ENCODE results near the gene HDAC4. TPM values are rescaled to one million over a fixed set of nuclear protein-coding genes. Genes with fewer than 3 reads are reported as not detected.

HDAC4 gene
- total RNA-seq, 1 experiment from 2014 or later = 32.0 TPM

DNA sequence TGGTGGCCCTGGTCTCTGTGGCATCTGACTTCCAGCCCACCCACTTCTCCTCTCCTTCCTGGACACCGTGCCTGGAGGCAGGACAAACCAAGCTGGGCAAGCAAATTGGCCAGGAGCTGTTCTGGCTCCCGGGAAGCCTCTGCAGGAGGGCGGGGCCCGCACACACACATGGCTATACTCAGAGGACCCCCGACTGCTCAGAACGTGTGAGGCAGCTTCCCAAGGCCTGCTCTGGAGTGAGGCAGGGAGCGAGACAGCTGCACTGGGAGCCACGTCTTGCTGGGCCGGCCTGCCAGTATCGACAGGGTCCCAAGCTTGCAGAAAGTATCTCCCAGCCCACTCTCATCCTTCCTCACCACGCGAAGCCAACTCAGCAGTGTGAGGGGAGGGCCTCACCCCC, 295.6 kb downstream of the HDAC4 start:
- Histone ChIP-seq H4K5ac (ENCODE audit: insufficient read length, low read depth, low read length) (no peak overlapping the region), H3K79me1 (ENCODE audit: insufficient read depth, low read depth, low read length, poor library complexity, severe bottlenecking) (no peaks in the 10 kb centered on the region), H2BK15ac (ENCODE audit: low read depth, low read length) (no peak overlapping the region), H3K4me2 (ENCODE audit: insufficient read depth, insufficient read length, low read length) (no peak overlapping the region), H3K9me3 (ENCODE audit: control insufficient read depth, low read depth, low read length) (no peaks in the 10 kb centered on the region), H3K23ac (ENCODE audit: insufficient read length, low read depth, low read length) (no peak overlapping the region), H3K27me3 (ENCODE audit: insufficient read depth, low read length) (no peaks in the 10 kb centered on the region), H2BK12ac (ENCODE audit: insufficient read length, low read depth, low read length) (no peak overlapping the region), H3T11ph (ENCODE audit: low read length) (no peak overlapping the region), H3K79me2 (ENCODE audit: insufficient read depth, low read length) (no peaks in the 10 kb centered on the region), H3K27ac (ENCODE audit: insufficient read length, low read depth, low read length) (no peak overlapping the region), H4K8ac (replicated peaks; ENCODE audit: insufficient read length, low read depth, low read length) (no peak overlapping the region), H2AFZ (ENCODE audit: low read length) (no peak overlapping the region), H3K9ac (ENCODE audit: extremely low read depth, insufficient read length, low read length) (no peak overlapping the region), H2AK5ac (ENCODE audit: insufficient read length, low read length) (no peak overlapping the region), H3K14ac (ENCODE audit: insufficient read depth, low read length) (no peak overlapping the region), H2BK5ac (ENCODE audit: insufficient read length, low read length) (no peak overlapping the region), H2BK20ac (ENCODE audit: low read depth, low read length, poor library complexity, severe bottlenecking) (no peak overlapping the region), H4K91ac (ENCODE audit: insufficient read length, low read depth, low read length) (no peak overlapping the region), H3K18ac (ENCODE audit: insufficient read length, low read depth, low read length) (no peak overlapping the region), H3K23me2 (ENCODE audit: insufficient read length, low read depth, low read length, poor library complexity, severe bottlenecking) (no peaks in the 10 kb centered on the region), H3K4ac (ENCODE audit: low read depth, low read length) (no peak overlapping the region), H3K56ac (ENCODE audit: insufficient read length, low read depth, low read length) (no peak overlapping the region), H3K4me1 (ENCODE audit: insufficient read depth, low read length) (no peaks in the 10 kb centered on the region), H2BK120ac (ENCODE audit: low read depth, low read length, poor library complexity, severe bottlenecking) (no peak overlapping the region), H4K20me1 (ENCODE audit: control insufficient read depth, insufficient read depth, insufficient read length) (no peaks in the 10 kb centered on the region)
- Mint-ChIP-seq H3K4me3 (no peak overlapping the region), H3K27me3 (ENCODE audit: low read depth) (no peaks in the 10 kb centered on the region), H3K27ac (no peak overlapping the region), H3K4me1 (no peaks in the 10 kb centered on the region), H3K36me3 (ENCODE audit: insufficient read depth in 1 of 3, low read depth in 3 of 3) (peaks cover 3 to 29% (median 27%) of the 10 kb centered on the region in 3 experiments), H3K9me3 (no peaks in the 10 kb centered on the region)
- no peak for DNase-seq
- TF ChIP-seq CTCF (conservative IDR thresholded peaks at IDR 0.05) = no peak
- no CpG with 5 or more reads among the region's 12 CpGs for WGBS (ENCODE audit: extremely low coverage, insufficient read length, low lambda C conversion rate)
